Measurements from ENCODE around the gene BCL2L13.

BCL2L13 gene

GRCh38 chr22:17739196-17739975 is 100.8 kb downstream of the BCL2L13 start:
- no peaks in the 10 kb centered on the region for H3K36me3 ChIP-seq (ENCODE audit: control insufficient read depth, insufficient read depth, low read length)
- H3K9me3 ChIP-seq (ENCODE audit: control insufficient read depth, low read length) = no peaks in the 10 kb centered on the region
- H3K9ac ChIP-seq (ENCODE audit: low read length) = no peak overlapping the region
- H3K4me3 ChIP-seq (ENCODE audit: low read length) = no peak overlapping the region
- peaks cover 2% of the 10 kb centered on the region for H3K4me1 ChIP-seq (ENCODE audit: control insufficient read depth, insufficient read depth, low read length)
- H3K27me3 ChIP-seq (ENCODE audit: control insufficient read depth, insufficient read depth, low read length) = no peaks in the 10 kb centered on the region

DNA sequence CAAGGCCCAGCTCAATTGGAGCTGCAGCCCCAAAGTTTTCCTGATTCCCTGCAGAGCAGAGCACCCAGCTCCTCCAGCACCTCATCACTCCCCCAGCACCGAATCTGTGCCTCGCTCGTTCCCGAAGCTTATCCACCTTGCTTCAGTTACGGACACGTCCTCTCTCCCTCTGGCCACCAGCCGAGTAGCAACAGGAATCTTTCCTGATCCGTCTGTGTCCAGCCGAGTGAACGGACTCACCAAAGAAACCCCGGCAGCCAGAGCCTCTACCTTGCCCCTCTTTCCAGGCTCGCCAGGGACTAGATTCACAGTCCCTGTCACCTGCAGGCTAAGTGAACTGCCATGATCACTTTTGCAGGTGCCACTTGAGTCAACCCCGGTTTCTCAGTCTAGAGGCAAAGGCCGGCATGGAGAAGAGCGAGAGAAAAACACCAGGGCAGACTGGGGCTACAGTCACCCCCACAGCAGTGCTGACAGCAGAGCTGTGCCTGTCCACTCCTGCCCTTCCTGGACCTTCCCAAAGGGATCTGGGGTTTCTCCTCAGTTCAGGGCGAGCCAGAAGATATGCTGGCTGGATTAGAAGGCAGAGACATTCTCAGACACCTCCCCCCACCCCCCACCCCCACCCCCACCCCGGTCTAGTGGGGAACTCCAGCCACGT is 103.4 kb downstream of the BCL2L13 start:
- H3K4me3 ChIP-seq (ENCODE audit: low read length) = no peak overlapping the region
- H3K27me3 ChIP-seq (ENCODE audit: control insufficient read depth, insufficient read depth, low read length) = no peaks in the 10 kb centered on the region
- H3K9ac ChIP-seq (ENCODE audit: low read length) = no peak overlapping the region
- H3K4me1 ChIP-seq (ENCODE audit: control insufficient read depth, insufficient read depth, low read length) = peaks cover 5% of the 10 kb centered on the region
- no peaks in the 10 kb centered on the region for H3K9me3 ChIP-seq (ENCODE audit: control insufficient read depth, low read length)
- H3K36me3 ChIP-seq (ENCODE audit: control insufficient read depth, insufficient read depth, low read length) = no peaks in the 10 kb centered on the region

DNA sequence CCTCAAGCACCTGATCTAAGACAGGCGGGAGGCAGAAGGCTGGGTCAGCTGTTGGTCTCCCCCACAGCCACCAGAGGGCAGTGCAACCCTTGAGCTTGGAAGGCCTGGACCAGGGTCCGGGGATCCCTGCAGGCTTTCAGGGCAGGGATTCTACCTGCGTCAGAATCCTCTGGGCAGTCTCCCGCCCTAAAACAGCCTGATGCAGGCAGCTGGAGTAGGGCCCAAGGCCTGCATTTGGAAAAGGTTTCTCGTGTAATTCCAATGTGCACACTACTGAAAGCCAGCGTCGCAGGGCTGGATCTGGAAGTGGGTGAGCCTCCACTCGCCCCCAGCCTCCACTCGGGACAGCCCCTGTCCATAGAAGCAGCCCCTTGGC is 104.0 kb downstream of the BCL2L13 start:
- Histone ChIP-seq H3K4me3 (ENCODE audit: low read length) (no peak overlapping the region), H3K27me3 (ENCODE audit: control insufficient read depth, insufficient read depth, low read length) (no peaks in the 10 kb centered on the region), H3K9ac (ENCODE audit: low read length) (no peak overlapping the region), H3K9me3 (ENCODE audit: control insufficient read depth, low read length) (no peaks in the 10 kb centered on the region), H3K4me1 (ENCODE audit: control insufficient read depth, insufficient read depth, low read length) (peaks cover 5% of the 10 kb centered on the region), H3K36me3 (ENCODE audit: control insufficient read depth, insufficient read depth, low read length) (no peaks in the 10 kb centered on the region)

DNA sequence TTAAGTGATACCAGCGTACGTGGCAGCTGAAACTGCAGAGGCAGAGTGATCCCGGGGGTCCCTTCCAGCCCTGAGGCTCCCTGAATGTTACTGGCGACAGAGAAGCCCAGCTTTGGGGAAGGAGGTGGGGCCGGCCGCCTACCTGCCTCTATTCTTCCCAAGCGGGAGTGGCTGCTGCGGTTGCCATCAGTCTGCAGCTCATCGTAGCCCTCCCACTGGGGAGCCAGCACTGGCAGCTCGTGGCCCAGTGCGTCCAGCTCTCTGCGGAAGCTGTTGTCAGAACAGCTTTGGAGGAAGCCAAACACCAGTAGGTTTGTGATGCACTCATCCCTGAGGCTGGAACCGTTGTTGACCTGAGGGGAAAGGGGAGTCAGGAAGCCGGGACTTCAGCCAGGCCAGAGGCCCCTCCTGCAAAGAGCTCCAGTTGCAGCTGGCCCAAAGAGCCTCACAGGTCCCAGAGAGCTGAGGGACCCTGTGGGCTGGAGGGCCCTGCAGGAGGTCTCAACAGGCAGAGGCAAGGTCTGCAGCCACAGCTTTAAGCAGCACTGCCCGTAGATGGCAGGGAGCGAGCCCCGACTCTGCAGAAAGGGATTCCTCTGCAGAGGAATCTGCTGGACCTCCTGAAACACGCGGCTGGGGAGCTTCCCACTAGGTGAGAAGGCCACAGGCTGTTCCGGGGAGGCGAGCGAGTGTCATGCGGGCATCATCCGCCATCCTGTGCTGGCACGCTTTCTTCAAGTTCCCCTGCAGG is 105.3 kb downstream of the BCL2L13 start:
- H3K9ac ChIP-seq (ENCODE audit: low read length) = no peak overlapping the region
- H3K9me3 ChIP-seq (ENCODE audit: control insufficient read depth, low read length) = no peaks in the 10 kb centered on the region
- H3K27me3 ChIP-seq (ENCODE audit: control insufficient read depth, insufficient read depth, low read length) = no peaks in the 10 kb centered on the region
- peaks cover 5% of the 10 kb centered on the region for H3K4me1 ChIP-seq (ENCODE audit: control insufficient read depth, insufficient read depth, low read length)
- H3K36me3 ChIP-seq (ENCODE audit: control insufficient read depth, insufficient read depth, low read length) = no peaks in the 10 kb centered on the region
- H3K4me3 ChIP-seq (ENCODE audit: low read length) = no peak overlapping the region

DNA sequence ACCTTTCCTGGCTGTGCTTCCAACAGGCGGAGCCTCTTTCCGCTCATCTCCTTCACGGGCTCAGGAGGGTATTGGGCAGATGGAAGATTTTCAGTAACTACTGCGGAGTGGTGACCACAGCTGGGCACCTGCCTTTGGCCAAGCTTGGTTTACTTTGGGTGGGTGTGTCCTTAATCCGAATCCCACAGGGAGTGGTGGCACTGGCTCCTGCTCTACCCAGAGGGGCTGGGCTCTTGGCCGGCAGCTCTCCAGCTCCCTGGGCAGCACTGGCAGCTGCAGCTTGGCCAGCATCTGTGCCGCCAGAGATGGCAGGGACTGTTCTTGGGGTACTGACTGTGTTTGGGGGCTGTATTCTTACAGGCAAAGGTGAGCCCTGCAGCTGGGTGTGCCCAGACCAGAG is 105.9 kb downstream of the BCL2L13 start:
- H3K9me3 ChIP-seq (ENCODE audit: control insufficient read depth, low read length) = no peaks in the 10 kb centered on the region
- H3K4me1 ChIP-seq (ENCODE audit: control insufficient read depth, insufficient read depth, low read length) = peaks cover 5% of the 10 kb centered on the region
- H3K36me3 ChIP-seq (ENCODE audit: control insufficient read depth, insufficient read depth, low read length) = no peaks in the 10 kb centered on the region
- H3K9ac ChIP-seq (ENCODE audit: low read length) = no peak overlapping the region
- no peaks in the 10 kb centered on the region for H3K27me3 ChIP-seq (ENCODE audit: control insufficient read depth, insufficient read depth, low read length)
- no peak overlapping the region for H3K4me3 ChIP-seq (ENCODE audit: low read length)

DNA sequence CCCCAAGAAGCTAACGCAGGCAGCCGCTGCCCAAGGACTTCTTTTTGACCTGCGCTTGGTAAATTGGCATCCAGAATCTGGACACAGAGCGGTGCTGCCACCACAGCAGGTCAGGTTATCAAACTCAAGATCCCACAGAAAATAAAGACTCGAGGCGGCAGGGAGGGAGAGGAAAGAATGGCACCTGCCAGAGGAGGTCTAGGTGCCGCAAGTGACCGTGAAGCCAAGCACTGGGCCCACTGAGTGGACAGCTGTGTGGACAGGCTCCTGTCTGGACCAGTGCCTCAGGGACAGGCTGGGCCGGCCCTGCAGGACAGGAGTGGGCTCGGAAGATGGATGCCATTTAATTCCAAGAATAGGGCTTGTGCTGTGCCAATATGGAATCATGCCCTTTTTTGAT is 108.4 kb downstream of the BCL2L13 start:
- Histone ChIP-seq H3K36me3 (ENCODE audit: control insufficient read depth, insufficient read depth, low read length) (no peaks in the 10 kb centered on the region), H3K27me3 (ENCODE audit: control insufficient read depth, insufficient read depth, low read length) (no peaks in the 10 kb centered on the region), H3K4me3 (ENCODE audit: low read length) (no peak overlapping the region), H3K9me3 (ENCODE audit: control insufficient read depth, low read length) (no peaks in the 10 kb centered on the region), H3K4me1 (ENCODE audit: control insufficient read depth, insufficient read depth, low read length) (peaks cover 5% of the 10 kb centered on the region), H3K9ac (ENCODE audit: low read length) (no peak overlapping the region)

DNA sequence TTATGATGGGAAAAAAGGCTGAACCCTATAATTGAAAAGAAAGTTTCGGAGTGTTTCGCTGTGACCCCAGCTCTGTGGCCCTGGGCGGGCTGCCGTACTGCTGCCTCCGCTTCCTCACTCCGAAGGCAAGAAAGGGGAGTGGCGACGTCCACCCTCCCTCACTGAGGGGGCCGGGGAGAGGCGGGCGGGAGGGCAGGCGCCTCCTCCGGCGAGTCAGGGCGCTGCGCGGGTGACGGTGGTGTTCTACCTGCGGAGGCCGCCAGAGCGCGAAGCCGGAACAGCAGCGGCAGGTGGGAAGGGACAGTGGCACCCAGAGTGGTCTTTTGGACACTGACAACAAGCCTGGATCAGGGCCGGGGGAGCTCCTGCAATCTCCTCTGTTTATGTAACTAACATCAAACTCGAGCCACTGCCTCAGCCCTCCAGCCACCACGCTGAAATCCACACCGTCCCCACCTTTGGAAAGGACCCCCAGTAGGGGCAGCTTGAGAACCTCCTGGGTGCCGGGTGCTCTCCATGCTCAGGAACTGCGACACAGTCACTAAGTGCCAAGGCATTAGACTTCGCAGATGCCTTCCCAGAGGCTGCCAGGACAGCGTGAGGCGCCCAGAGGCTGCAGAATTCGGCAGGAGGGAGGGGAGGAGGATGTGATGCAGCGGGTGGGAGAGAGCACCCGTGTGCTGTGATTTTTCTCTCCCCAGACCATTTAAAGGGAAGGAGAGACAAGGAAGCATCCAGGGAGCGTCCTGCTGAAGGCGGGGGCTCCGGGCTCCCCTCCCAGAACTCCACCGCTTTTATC is 110.2 kb downstream of the BCL2L13 start:
- Histone ChIP-seq H3K4me1 (ENCODE audit: control insufficient read depth, insufficient read depth, low read length) (peaks cover 12% of the 10 kb centered on the region), H3K27me3 (ENCODE audit: control insufficient read depth, insufficient read depth, low read length) (no peaks in the 10 kb centered on the region), H3K9me3 (ENCODE audit: control insufficient read depth, low read length) (no peaks in the 10 kb centered on the region), H3K4me3 (ENCODE audit: low read length) (no peak overlapping the region), H3K36me3 (ENCODE audit: control insufficient read depth, insufficient read depth, low read length) (no peaks in the 10 kb centered on the region), H3K9ac (ENCODE audit: low read length) (no peak overlapping the region)

DNA sequence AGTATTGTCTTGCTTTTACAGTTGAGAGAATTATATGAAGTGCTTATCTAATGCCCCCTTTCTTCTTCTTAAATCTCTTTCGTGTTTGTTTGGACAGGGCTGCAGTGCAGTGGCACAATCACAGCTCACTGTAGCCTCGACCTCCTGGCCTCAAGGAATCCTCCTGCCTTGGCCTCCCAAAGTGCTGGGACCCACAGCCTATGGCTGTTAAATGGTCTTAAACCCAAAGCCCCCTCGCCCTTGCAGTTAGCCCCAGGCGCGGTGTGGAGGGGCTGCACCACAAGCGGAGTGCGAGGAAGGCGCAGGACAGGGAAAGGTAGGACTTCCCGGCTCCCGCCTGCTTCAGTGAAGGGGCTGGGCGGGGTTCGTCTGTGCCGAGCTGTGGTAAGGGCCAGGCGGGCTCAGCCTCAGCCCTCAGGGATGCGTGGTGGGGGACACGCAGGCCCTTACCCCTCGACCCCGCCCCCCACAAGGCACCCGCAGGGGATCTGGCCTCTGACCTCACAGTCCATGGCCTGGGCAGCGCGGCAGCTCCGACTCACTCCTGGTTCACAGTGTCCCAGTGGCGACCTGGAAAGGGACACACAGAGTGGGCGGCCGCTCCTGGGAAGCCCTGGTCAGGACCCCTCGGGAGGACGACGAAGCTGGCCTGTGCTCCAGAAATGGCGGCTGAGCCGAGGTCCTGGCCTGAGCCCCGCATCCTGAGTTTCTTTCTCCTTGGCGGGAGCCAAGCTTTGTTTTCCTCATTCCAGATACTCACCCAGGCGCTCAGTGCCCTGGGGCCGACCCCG is 111.2 kb downstream of the BCL2L13 start:
- Histone ChIP-seq H3K36me3 (ENCODE audit: control insufficient read depth, insufficient read depth, low read length) (no peaks in the 10 kb centered on the region), H3K4me3 (ENCODE audit: low read length) (no peak overlapping the region), H3K27me3 (ENCODE audit: control insufficient read depth, insufficient read depth, low read length) (no peaks in the 10 kb centered on the region), H3K4me1 (ENCODE audit: control insufficient read depth, insufficient read depth, low read length) (peaks cover 8% of the 10 kb centered on the region), H3K9me3 (ENCODE audit: control insufficient read depth, low read length) (no peaks in the 10 kb centered on the region), H3K9ac (ENCODE audit: low read length) (no peak overlapping the region)

DNA sequence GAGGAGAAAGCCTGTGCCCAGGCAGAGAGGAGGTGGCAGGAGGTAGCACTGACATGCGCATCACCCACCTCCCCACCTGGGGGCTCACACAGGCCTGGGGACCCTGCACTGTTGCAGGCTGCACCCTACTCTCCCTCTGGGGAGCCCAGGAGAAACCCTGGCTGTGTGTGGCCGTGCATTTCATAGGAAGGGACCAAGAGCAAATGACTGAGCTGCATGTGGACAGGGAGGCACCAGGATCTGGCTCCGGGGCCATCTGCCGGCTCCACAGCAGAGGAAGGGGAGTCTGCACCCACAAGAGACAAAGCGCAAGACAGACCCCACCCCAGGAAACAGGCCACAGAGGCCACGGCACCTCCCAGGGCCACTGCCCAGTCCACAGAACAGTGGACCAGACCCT is 113.0 kb downstream of the BCL2L13 start:
- Histone ChIP-seq H3K4me1 (ENCODE audit: control insufficient read depth, insufficient read depth, low read length) (peaks cover 8% of the 10 kb centered on the region), H3K27me3 (ENCODE audit: control insufficient read depth, insufficient read depth, low read length) (no peaks in the 10 kb centered on the region), H3K36me3 (ENCODE audit: control insufficient read depth, insufficient read depth, low read length) (no peaks in the 10 kb centered on the region), H3K4me3 (ENCODE audit: low read length) (no peak overlapping the region), H3K9ac (ENCODE audit: low read length) (no peak overlapping the region), H3K9me3 (ENCODE audit: control insufficient read depth, low read length) (no peaks in the 10 kb centered on the region)

- H3K9ac ChIP-seq (ENCODE audit: low read length) = no peak overlapping the region
- no peaks in the 10 kb centered on the region for H3K27me3 ChIP-seq (ENCODE audit: control insufficient read depth, insufficient read depth, low read length)
- peaks cover 8% of the 10 kb centered on the region for H3K4me1 ChIP-seq (ENCODE audit: control insufficient read depth, insufficient read depth, low read length)
- H3K9me3 ChIP-seq (ENCODE audit: control insufficient read depth, low read length) = no peaks in the 10 kb centered on the region
- no peaks in the 10 kb centered on the region for H3K36me3 ChIP-seq (ENCODE audit: control insufficient read depth, insufficient read depth, low read length)
- H3K4me3 ChIP-seq (ENCODE audit: low read length) = no peak overlapping the region
Observed at GRCh38 chr22:17753401-17753989, 114.9 kb downstream of the BCL2L13 start.

Measured in mucosa of stomach (tissue), 1 donor.